ENCODE data around the gene FXYD4.

GRCh38 chr10:43394868-43395267 is 23.4 kb downstream of the FXYD4 start:
- TF ChIP-seq CTCF (conservative IDR thresholded peaks at IDR 0.05; ENCODE audit: low read length) (no peak), EZH2phosphoT487 (IDR thresholded peaks at IDR 0.05; ENCODE audit: borderline replicate concordance) (no peak)
